NK-92 treated with Interleukin-12 subunit alpha and Interleukin-12 subunit beta, amount 100 ng/mL, for 24 hours (cell line): ENCODE measurements around the gene VIPR2.

Source experiments
- DNase-seq: peaks from one replicate; lab custom pipeline; 2025; lab: John Stamatoyannopoulos, UW

VIPR2 gene

DNA sequence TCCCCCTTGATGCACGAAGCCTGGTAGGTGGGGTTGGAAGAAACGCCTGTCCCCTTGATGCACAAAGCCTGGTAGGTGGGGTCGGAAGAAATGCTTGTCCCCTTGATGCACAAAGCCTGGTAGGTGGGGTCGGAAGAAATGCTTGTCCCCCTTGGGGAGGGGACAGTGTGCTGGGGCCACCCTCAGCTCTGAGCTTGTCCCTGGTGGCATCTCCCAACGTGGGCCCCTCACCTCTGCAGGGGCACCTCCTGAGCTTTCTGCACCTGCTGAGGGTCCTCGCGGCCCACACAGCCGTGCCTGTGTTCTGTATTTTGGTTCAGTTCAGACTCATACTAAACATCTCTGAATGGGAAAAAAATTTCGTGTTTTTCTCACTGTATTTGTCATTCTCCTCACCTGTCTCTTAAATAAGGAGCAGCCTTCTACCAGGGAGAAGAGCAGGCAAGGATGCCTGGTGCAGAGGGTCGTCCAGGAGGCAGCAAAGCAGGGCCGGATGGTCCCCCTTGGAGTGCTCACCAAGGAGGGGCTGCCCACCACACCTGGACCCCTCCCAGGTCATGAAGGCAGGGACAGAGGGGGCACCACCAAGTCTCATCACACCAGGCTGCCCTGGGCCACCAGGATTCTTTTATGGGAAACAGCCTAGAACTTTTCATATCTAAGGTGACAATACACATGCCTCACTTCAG is 24.7 kb downstream of the VIPR2 start:
- no peak for DNase-seq

DNA sequence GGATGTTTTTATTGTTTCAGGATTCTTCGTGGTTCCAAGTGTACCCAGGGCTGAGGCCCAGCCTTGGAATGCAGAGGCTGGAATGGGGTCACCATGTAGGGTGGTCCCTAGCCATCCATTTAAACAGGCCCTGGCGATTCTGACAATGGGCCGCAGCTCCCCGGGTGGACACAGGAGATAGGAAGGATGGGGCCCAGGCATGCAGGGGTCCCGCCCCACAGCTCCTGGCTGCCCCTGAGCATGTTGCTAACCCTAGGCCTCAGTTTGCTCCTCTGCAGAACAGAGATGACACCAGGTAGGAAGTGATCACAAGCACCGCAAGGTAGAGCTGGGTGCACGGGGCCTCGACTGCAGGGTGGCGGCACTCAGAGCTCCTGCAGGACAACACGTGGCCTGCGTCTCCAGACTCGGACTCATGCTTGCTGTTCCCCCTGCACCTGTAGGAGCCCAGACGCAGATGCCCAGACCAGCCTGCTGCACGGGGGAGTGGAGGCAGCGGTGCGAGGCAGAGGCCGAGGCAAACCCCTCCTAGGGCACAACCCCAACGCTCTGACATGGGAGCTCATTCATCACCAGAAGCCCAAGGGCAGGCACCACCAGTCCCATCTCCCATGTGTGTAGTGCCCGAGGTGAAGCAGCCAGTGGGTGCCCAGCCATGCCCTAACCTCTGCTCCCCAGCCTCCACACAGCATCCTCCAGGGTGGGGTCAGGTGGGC is 25.5 kb downstream of the VIPR2 start:
- no peak for DNase-seq

GRCh38 chr7:159118623-159119022 is 26.0 kb downstream of the VIPR2 start:
- no peak for DNase-seq

DNA sequence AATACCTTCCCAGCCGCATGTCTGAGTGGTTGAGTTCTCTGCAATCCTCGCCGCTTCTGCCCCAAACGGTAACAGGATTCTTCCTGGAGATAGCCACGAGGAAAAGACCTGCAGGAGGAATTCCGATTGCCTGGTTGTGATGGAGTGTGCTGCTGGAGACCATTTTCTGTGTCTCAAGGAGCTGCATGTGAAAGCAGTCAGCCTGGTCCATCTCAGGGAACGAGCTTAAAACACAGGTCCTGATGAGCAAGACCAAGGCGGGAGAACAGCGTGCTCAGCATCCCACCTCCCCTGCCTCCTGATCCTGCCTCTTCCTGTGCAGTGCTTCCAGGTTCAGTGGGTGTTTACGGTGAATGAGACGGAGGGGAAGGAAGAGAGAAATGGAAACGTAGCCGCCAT is 26.5 kb downstream of the VIPR2 start:
- DNase-seq = no peak

GRCh38 chr7:159117366-159118196 is 27.1 kb downstream of the VIPR2 start:
- no peak for DNase-seq

- no peak for DNase-seq
Measured at GRCh38 chr7:159116581-159117339, 27.9 kb downstream of the VIPR2 start.

GRCh38 chr7:159115601-159116501 is 28.8 kb downstream of the VIPR2 start:
- no peak for DNase-seq

DNA sequence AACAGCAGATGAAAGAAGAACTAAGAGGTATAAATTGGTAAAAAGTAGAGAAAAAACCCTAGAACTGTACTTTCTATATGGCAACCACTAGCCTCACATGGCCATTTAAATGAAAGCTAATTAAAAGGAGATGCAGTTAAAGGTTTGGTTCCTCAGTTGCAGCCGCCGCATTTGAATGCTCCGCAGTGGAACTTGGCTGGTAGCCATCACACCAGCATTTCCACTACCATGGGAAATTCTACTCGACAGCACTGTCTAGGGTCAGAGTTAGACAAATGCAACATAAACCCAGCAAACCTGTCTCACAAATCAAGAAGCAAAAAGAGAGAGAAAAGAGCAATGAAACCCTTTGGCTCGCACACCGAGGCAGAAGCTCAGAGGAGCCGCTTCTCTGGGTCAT is 29.7 kb downstream of the VIPR2 start:
- DNase-seq = no peak

GRCh38 chr7:159114096-159114495 is 30.6 kb downstream of the VIPR2 start:
- DNase-seq = no peak

DNA sequence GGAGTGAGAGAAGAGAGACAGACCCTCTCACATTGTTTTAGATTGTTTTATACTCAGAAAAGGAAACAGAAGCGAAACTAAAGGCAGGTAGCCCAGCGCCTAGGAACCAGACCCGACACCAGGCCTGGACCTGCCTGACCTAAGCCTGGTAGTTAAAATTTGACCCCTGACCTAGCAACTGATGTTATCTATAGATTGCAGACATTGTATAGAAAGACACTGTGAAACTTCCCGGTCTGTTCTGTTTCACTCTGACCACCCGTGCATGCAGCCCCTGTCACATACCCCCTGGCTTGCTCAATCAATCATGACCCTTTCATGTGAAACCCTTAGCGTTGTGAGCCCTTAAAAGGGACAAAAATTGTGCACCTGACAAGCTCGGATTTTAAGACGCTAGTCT is 31.6 kb downstream of the VIPR2 start:
- no peak for DNase-seq

GRCh38 chr7:159112136-159113011 is 32.3 kb downstream of the VIPR2 start:
- no peak for DNase-seq

- DNase-seq = no peak
Measured at GRCh38 chr7:159109653-159110035, 35.0 kb downstream of the VIPR2 start.

DNA sequence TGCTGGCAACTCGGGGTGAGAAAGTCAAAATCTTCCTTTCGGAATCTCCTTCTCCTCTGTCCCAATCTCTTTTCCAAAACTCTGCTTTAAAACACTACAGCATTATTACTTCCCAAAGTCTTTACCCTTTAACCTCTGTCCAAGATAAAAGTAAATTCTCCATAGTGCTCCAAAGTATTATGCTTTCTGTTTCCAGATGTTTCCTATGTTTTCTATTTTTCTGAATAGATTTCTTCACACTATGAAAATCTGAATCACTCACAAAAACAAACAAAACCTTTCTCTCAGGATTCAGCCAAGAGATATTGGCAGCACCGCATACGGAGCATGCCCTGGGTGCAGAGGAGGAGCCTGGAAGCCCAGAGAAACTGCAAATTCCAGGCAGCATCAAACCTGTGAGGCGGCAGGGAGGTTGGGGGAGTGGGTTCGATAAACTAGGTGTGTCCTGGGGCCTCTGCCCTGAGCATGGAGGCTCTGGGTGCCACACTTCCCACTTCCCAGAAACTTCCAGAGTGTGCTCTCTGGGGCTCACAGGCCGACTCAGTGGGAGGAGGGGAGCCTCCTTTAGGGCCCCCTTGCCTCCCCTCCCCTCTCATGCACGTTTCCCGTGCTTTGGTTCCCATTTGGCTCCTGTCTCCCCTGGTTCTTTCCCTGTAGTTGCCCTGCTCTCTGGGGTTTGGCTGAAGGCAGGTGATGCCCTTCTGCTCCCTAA is 35.6 kb downstream of the VIPR2 start:
- DNase-seq = no peak

GRCh38 chr7:159108491-159108890 is 36.2 kb downstream of the VIPR2 start:
- DNase-seq = no peak

DNA sequence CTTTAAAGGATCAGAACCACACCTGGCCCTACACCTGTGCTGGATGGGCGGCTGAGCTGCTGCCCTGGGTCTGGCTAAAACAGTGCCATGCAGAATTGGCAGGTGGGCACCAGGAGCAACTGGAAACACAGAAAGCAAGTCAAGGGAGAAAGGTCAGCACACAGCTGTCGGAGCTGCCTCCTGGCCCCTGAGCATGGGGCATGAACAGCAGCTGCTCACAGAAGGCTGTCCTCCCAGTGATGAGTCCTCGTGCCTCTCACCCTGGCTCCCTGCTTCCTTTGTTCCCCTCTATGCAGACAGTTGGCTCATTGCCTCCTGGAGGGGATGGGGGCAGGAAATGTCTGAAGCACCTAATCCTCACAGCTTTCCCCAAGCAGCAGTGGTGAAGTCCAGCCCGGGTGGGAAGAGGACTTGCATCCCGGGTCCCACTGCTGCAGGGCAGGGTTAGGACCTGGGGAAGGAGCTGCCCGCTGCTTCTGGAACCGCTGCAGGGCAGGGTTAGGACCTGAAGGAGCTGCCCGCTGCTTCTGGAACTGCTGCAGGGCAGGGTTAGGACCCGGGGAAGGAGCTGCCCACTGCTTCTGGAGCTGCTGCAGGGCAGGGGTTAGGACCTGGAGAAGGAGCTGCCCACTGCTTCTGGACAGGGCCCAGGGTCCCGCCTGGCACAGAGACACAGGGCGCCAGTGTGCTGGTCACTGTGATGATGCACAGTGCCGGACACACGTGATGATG is 37.3 kb downstream of the VIPR2 start:
- DNase-seq = no peak

- DNase-seq = no peak
Measured at GRCh38 chr7:159105832-159106811, 38.5 kb downstream of the VIPR2 start.

GRCh38 chr7:159105066-159105780 is 39.4 kb downstream of the VIPR2 start:
- no peak for DNase-seq
